ENCODE data around the gene HDAC9. TPM values are rescaled to one million over a fixed set of nuclear protein-coding genes. Genes with fewer than 3 reads are reported as not detected.

Gene HDAC9
- total RNA-seq, 1 experiment from 2014 or later = 7.7 TPM

DNA sequence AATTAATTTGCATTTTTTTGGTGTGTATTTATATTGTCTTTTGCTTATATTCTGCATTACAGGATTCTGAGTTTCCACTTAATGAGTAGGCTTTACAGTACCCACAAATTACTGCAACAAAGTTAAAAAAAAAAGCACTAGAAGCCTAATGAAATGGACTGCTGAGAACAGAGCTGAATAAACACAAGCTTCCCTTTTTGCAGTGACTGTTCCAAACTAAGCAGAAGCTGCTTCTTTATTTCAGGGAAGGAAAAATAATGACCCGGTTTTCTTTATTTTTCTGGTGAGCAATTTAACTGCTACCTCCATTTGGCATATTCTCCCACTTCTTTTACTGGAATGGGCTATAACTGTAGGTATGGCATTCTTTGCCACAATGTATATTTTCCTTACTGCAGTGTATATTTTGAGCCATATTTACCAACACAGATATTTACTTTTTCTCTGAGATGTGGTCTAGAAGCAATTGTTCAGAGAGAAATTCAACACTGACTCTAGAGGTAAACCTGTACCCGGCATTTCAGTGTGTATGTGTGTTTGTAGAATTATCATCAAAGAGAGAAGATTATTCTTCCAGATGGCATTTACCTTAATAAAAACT lies 56.9 kb downstream of the HDAC9 start:
- no peaks in the 10 kb centered on the region for H3K9me3 Mint-ChIP-seq
- Histone ChIP-seq H3K27me3 (ENCODE audit: insufficient read depth, low read length) (no peaks in the 10 kb centered on the region), H3K23me2 (ENCODE audit: insufficient read length, low read depth, low read length, poor library complexity, severe bottlenecking) (no peaks in the 10 kb centered on the region), H2AK5ac (ENCODE audit: insufficient read length, low read length) (no peak overlapping the region), H4K91ac (ENCODE audit: insufficient read length, low read depth, low read length) (no peak overlapping the region), H3K27ac (ENCODE audit: insufficient read length, low read depth, low read length) (no peak overlapping the region), H2BK12ac (ENCODE audit: insufficient read length, low read depth, low read length) (no peak overlapping the region), H3K79me2 (ENCODE audit: insufficient read depth, low read length) (no peaks in the 10 kb centered on the region), H2BK20ac (ENCODE audit: low read depth, low read length, poor library complexity, severe bottlenecking) (no peak overlapping the region), H4K20me1 (ENCODE audit: control insufficient read depth, insufficient read depth, insufficient read length) (no peaks in the 10 kb centered on the region), H3K14ac (ENCODE audit: insufficient read depth, low read length) (no peak overlapping the region), H3K4ac (ENCODE audit: low read depth, low read length) (no peak overlapping the region), H3K9me3 (ENCODE audit: control insufficient read depth, low read depth, low read length) (no peaks in the 10 kb centered on the region), H3K18ac (ENCODE audit: insufficient read length, low read depth, low read length) (no peak overlapping the region), H4K8ac (replicated peaks; ENCODE audit: insufficient read length, low read depth, low read length) (no peak overlapping the region), H3K79me1 (ENCODE audit: insufficient read depth, low read depth, low read length, poor library complexity, severe bottlenecking) (no peaks in the 10 kb centered on the region), H3K56ac (ENCODE audit: insufficient read length, low read depth, low read length) (no peak overlapping the region), H3K4me1 (ENCODE audit: insufficient read depth, low read length) (peaks cover 3% of the 10 kb centered on the region; the same call in 1 of the 2 replicates), H4K5ac (ENCODE audit: insufficient read length, low read depth, low read length) (no peak overlapping the region), H2BK120ac (ENCODE audit: low read depth, low read length, poor library complexity, severe bottlenecking) (no peak overlapping the region), H3K9ac (ENCODE audit: extremely low read depth, insufficient read length, low read length) (no peak overlapping the region), H3K4me2 (ENCODE audit: insufficient read depth, insufficient read length, low read length) (no peak overlapping the region), H3T11ph (ENCODE audit: low read length) (no peak overlapping the region), H2AFZ (ENCODE audit: low read length) (no peak overlapping the region), H3K23ac (ENCODE audit: insufficient read length, low read depth, low read length) (no peak overlapping the region), H2BK5ac (ENCODE audit: insufficient read length, low read length) (no peak overlapping the region), H2BK15ac (ENCODE audit: low read depth, low read length) (no peak overlapping the region)
- H3K4me1 Mint-ChIP-seq = peaks cover 5 to 6% of the 10 kb centered on the region in 2 experiments
- no CpG with 5 or more reads among the region's 2 CpGs for WGBS (ENCODE audit: extremely low coverage, insufficient read length, low lambda C conversion rate)
- TF ChIP-seq, protein P1, sequence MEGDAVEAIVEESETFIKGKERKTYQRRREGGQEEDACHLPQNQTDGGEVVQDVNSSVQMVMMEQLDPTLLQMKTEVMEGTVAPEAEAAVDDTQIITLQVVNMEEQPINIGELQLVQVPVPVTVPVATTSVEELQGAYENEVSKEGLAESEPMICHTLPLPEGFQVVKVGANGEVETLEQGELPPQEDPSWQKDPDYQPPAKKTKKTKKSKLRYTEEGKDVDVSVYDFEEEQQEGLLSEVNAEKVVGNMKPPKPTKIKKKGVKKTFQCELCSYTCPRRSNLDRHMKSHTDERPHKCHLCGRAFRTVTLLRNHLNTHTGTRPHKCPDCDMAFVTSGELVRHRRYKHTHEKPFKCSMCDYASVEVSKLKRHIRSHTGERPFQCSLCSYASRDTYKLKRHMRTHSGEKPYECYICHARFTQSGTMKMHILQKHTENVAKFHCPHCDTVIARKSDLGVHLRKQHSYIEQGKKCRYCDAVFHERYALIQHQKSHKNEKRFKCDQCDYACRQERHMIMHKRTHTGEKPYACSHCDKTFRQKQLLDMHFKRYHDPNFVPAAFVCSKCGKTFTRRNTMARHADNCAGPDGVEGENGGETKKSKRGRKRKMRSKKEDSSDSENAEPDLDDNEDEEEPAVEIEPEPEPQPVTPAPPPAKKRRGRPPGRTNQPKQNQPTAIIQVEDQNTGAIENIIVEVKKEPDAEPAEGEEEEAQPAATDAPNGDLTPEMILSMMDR (conservative IDR thresholded peaks at IDR 0.05) = no peak
- H3K4me3 Mint-ChIP-seq = no peak overlapping the region
- DNase-seq = no peak
- H3K36me3 Mint-ChIP-seq (ENCODE audit: insufficient read depth in 1 of 3, low read depth in 3 of 3) = no peaks in the 10 kb centered on the region; a peak in 1 of 7 replicates
- no peaks in the 10 kb centered on the region for H3K27me3 Mint-ChIP-seq (ENCODE audit: low read depth)
- H3K27ac Mint-ChIP-seq = no peak overlapping the region; a peak in 1 of 7 replicates

Data from H9 (cell line).